ENCODE results near the gene WDR33. TPM values are rescaled to one million over a fixed set of nuclear protein-coding genes. Genes with fewer than 3 reads are reported as not detected.

The WDR33 gene
- total and polyA plus RNA-seq, 2 donors (not counting 3 experiments of a cell fraction or from before 2014, with no cell fraction given) = 16.4 to 52.5 TPM

- peaks cover 0 to 9% of the 10 kb centered on the region in 2 experiments for H3K36me3 ChIP-seq (ENCODE audit: control insufficient read depth in 2 of 2, extremely low read depth in 1 of 2, insufficient read depth in 2 of 2, low read length in 2 of 2)
- no peak for FAIRE-seq
- DNase-seq (ENCODE audit: low read depth, low spot score) = no peak
- no peak overlapping the region for H3K9ac ChIP-seq (replicated peaks; ENCODE audit: extremely low read depth, insufficient read depth, low read length)
- no peaks in the 10 kb centered on the region for H3K9me1 ChIP-seq (replicated peaks; ENCODE audit: control insufficient read depth, extremely low read depth, insufficient read depth, low read length)
- no peak overlapping the region for H2AFZ ChIP-seq (ENCODE audit: low read depth, low read length)
- no peaks in the 10 kb centered on the region for H3K9me3 ChIP-seq (replicated peaks; ENCODE audit: control insufficient read depth, insufficient read depth, low read length)
- CTCF ChIA-PET = interaction anchor here (1.0 to 12.1 kb wide), 4 partner anchors 22 to 127 kb away, joined by 3 to 424 read pairs (median 9); partner anchors contain the start of genes IWS1 and LIMS2
- no TSS peak for BruUV-seq (replicated peaks)
- intact Hi-C loops (cut with micrococcal nuclease) (no loop called here), dilution Hi-C loops (cut with MboI; ENCODE audit: extremely low pct_ligation_motif_present, low sequenced_read_pairs) (no loop called here)
- no peak for TF ChIP-seq EZH2 (IDR thresholded peaks at IDR 0.05; ENCODE audit: borderline replicate concordance, low read depth, low read length, severe bottlenecking)
- TF ChIP-seq MAX (IDR thresholded peaks at IDR 0.05; ENCODE audit: insufficient read depth, insufficient read length) = no peak
- TF ChIP-seq POLR2A (IDR thresholded peaks at IDR 0.05; ENCODE audit: low read depth, low read length) = no peak
- TF ChIP-seq MYC (IDR thresholded peaks at IDR 0.05; ENCODE audit: low read depth, low read length) = no peak
- no peak for TF ChIP-seq POLR2AphosphoS5 (IDR thresholded peaks at IDR 0.05; ENCODE audit: insufficient read depth, low read depth, low read length)
- no peaks in the 10 kb centered on the region for H3K27me3 ChIP-seq (ENCODE audit: control insufficient read depth in 2 of 2, insufficient read depth in 2 of 2, low read length in 2 of 2)
- H4K20me1 ChIP-seq (replicated peaks; ENCODE audit: control insufficient read depth, extremely low read depth, insufficient read depth, low read length) = no peaks in the 10 kb centered on the region
- no peak overlapping the region for H3K4me3 ChIP-seq (replicated peaks in 1 of 3; ENCODE audit: insufficient read depth in 1 of 3, low read depth in 1 of 3, low read length in 3 of 3)
- POLR2A ChIA-PET = no interaction called here
- peaks cover 4% of the 10 kb centered on the region for H3K4me1 ChIP-seq (ENCODE audit: control insufficient read depth, extremely low read depth, insufficient read depth, low read length)
- H3K79me2 ChIP-seq (ENCODE audit: control insufficient read depth, insufficient read depth, low read length) = no peaks in the 10 kb centered on the region
- no peak overlapping the region for H3K4me2 ChIP-seq (ENCODE audit: insufficient read depth, low read length)
- H3K27ac ChIP-seq (ENCODE audit: insufficient read depth, low read depth, low read length) = no peak overlapping the region
Measured at GRCh38 chr2:127653421-127654083, 157.4 kb downstream of the WDR33 start.

- no peak overlapping the region for H3K4me3 ChIP-seq (replicated peaks in 1 of 3; ENCODE audit: insufficient read depth in 1 of 3, low read depth in 1 of 3, low read length in 3 of 3)
- no peak for DNase-seq (ENCODE audit: low read depth, low spot score)
- BruUV-seq (replicated peaks) = no TSS peak
- H2AFZ ChIP-seq (ENCODE audit: low read depth, low read length) = no peak overlapping the region
- no peaks in the 10 kb centered on the region for H3K79me2 ChIP-seq (ENCODE audit: control insufficient read depth, insufficient read depth, low read length)
- no peaks in the 10 kb centered on the region for H3K27me3 ChIP-seq (ENCODE audit: control insufficient read depth in 2 of 2, insufficient read depth in 2 of 2, low read length in 2 of 2)
- H3K4me2 ChIP-seq (ENCODE audit: insufficient read depth, low read length) = no peak overlapping the region
- H3K27ac ChIP-seq (ENCODE audit: insufficient read depth, low read depth, low read length) = no peak overlapping the region
- dilution Hi-C loops (cut with MboI; ENCODE audit: extremely low pct_ligation_motif_present, low sequenced_read_pairs) (no loop called here), intact Hi-C loops (cut with micrococcal nuclease) (no loop called here)
- H3K9me1 ChIP-seq (replicated peaks; ENCODE audit: control insufficient read depth, extremely low read depth, insufficient read depth, low read length) = no peaks in the 10 kb centered on the region
- CTCF ChIA-PET = interaction anchor here (1.0 to 12.1 kb wide), 7 partner anchors 9 to 126 kb away, joined by 3 to 424 read pairs (median 4); partner anchors contain the start of genes IWS1 and LIMS2
- H3K4me1 ChIP-seq (ENCODE audit: control insufficient read depth, extremely low read depth, insufficient read depth, low read length) = peaks cover 10% of the 10 kb centered on the region
- no peaks in the 10 kb centered on the region for H4K20me1 ChIP-seq (replicated peaks; ENCODE audit: control insufficient read depth, extremely low read depth, insufficient read depth, low read length)
- peaks cover 0 to 9% of the 10 kb centered on the region in 2 experiments for H3K36me3 ChIP-seq (ENCODE audit: control insufficient read depth in 2 of 2, extremely low read depth in 1 of 2, insufficient read depth in 2 of 2, low read length in 2 of 2)
- no peaks in the 10 kb centered on the region for H3K9me3 ChIP-seq (replicated peaks; ENCODE audit: control insufficient read depth, insufficient read depth, low read length)
- POLR2A ChIA-PET = no interaction called here
- H3K9ac ChIP-seq (replicated peaks; ENCODE audit: extremely low read depth, insufficient read depth, low read length) = no peak overlapping the region
- no peak for FAIRE-seq
- no peak for TF ChIP-seq MYC (IDR thresholded peaks at IDR 0.05; ENCODE audit: low read depth, low read length)
Measured at GRCh38 chr2:127652786-127653357, 158.1 kb downstream of the WDR33 start.

Measured in endothelial cell of umbilical vein (primary cell).